HEK293T (cell line): Measurements from ENCODE around the gene GPR15.

Source experiments
- ARNT ChIP-seq: fragments of 450-650 bp; IDR thresholded peaks from 2 replicates; pipeline ENCODE4 v1.6.1; 2017; ENCODE audit warnings: mild to moderate bottlenecking
- CTBP1 ChIP-seq: fragments of 450-650 bp; IDR thresholded peaks from 2 replicates; pipeline ENCODE4 v1.6.1; 2016; ENCODE audit warnings: borderline replicate concordance
- FOXA1 ChIP-seq: fragments of 450-650 bp; IDR thresholded peaks from 2 replicates; pipeline ENCODE4 v1.6.1; 2016; ENCODE audit warnings: mild to moderate bottlenecking
- FOXK2 ChIP-seq: fragments of 450-650 bp; IDR thresholded peaks from 2 replicates; pipeline ENCODE4 v1.6.1; 2016; ENCODE audit warnings: mild to moderate bottlenecking
- FOXM1 ChIP-seq: fragments of 450-650 bp; IDR thresholded peaks from 2 replicates; pipeline ENCODE4 v1.6.1; 2017; ENCODE audit warnings: mild to moderate bottlenecking, borderline replicate concordance
- HDGF ChIP-seq: fragments of 450-650 bp; IDR thresholded peaks from 2 replicates; pipeline ENCODE4 v1.6.1; 2017; ENCODE audit warnings: antibody characterized with exemption, borderline replicate concordance
- LEF1 ChIP-seq: fragments of 450-650 bp; IDR thresholded peaks from 2 replicates; pipeline ENCODE4 v1.6.1; 2017; ENCODE audit warnings: mild to moderate bottlenecking, borderline replicate concordance
- NFRKB ChIP-seq: fragments of 450-650 bp; IDR thresholded peaks from 2 replicates; pipeline ENCODE4 v1.6.1; 2016; ENCODE audit warnings: mild to moderate bottlenecking, moderate library complexity
- SP1 ChIP-seq: fragments of 450-650 bp; IDR thresholded peaks from 2 replicates; pipeline ENCODE4 v1.6.1; 2017
- SUZ12 ChIP-seq: fragments of 450-650 bp; IDR thresholded peaks from 2 replicates; pipeline ENCODE4 v1.6.1; 2016; ENCODE audit warnings: mild to moderate bottlenecking
- ZNF384 ChIP-seq: fragments of 450-650 bp; IDR thresholded peaks from 2 replicates; pipeline ENCODE4 v1.6.1; 2016
- TF ChIP-seq, protein P1 (sequence below): fragments of 450-650 bp; IDR thresholded peaks from 2 replicates; pipeline ENCODE4 v1.6.1; 2016

DNA sequence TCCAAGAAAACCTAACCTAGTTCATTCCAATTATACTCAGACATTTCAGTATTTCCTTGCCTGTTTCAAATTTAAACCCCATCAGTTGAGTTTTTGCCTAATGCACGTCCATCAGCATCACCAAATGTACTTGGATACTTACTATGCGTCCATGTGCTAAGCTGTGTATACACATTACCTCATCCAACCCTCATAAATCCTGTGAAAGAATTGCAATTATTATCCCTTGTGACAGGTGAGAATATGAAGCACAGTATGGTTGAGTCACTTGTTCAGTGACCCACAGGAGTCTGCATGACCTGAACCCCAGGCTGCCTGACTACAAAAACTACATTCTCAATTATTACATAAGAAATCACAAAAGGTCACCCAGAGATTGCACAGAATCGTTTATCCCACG is 31.8 kb upstream of the GPR15 start:
- TF ChIP-seq NFRKB = no peak
- TF ChIP-seq ZNF384 = no peak
- TF ChIP-seq SP1 = no peak
- no peak for TF ChIP-seq LEF1
- TF ChIP-seq FOXA1 = no peak
- TF ChIP-seq SUZ12 = no peak
- TF ChIP-seq FOXK2 = no peak
- no peak for TF ChIP-seq FOXM1
- no peak for TF ChIP-seq HDGF
- TF ChIP-seq, protein P1, sequence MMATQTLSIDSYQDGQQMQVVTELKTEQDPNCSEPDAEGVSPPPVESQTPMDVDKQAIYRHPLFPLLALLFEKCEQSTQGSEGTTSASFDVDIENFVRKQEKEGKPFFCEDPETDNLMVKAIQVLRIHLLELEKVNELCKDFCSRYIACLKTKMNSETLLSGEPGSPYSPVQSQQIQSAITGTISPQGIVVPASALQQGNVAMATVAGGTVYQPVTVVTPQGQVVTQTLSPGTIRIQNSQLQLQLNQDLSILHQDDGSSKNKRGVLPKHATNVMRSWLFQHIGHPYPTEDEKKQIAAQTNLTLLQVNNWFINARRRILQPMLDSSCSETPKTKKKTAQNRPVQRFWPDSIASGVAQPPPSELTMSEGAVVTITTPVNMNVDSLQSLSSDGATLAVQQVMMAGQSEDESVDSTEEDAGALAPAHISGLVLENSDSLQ = peak; percentile 96
- TF ChIP-seq CTBP1 = peak; percentile 84
- no peak for TF ChIP-seq ARNT
